ENCODE measurements around the gene ME3.

The ME3 gene

DNA sequence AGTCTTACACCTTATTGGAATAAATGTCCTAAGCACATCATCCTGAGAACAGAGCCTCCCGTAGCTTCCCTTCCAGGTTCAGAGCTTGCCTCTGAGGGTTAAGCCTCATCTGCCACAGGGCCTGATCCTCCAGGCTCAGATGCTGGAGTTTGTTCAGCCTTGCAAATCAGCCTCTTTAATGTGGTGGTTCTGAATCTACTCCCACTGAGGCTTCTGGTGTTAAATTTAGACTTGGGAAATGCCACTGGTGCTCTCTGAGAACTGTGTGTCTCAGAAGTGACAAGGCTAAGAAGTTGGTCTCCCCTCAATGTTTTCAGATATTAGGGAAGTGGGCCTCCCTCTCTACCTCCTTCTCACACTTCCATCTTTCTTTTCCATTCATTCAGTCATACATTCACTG, 229.0 kb downstream of the ME3 start:
- H3K4me1 ChIP-seq (ENCODE audit: low read length): no peaks in the 10 kb centered on the region
- no peaks in the 10 kb centered on the region for H3K27me3 ChIP-seq (replicated peaks; ENCODE audit: insufficient read depth, low read length)
- H3K9ac ChIP-seq (ENCODE audit: low read length): no peak overlapping the region
- no peak overlapping the region for H2AFZ ChIP-seq (ENCODE audit: low read length)
- H3K27ac ChIP-seq (ENCODE audit: low read length): no peak overlapping the region
- no peaks in the 10 kb centered on the region for H3F3A ChIP-seq (ENCODE audit: insufficient read depth, low read length)
- no peak overlapping the region for H3K4me3 ChIP-seq (ENCODE audit: low read length)
- DNase-seq: no peak
- no peaks in the 10 kb centered on the region for H3K9me2 ChIP-seq (replicated peaks; ENCODE audit: insufficient read depth, low read length)
- no peaks in the 10 kb centered on the region for H3K36me3 ChIP-seq (replicated peaks; ENCODE audit: insufficient read depth, low read length)
- no peaks in the 10 kb centered on the region for H4K20me1 ChIP-seq (ENCODE audit: insufficient read depth, low read length)
- no peaks in the 10 kb centered on the region for H3K79me2 ChIP-seq (ENCODE audit: low read length)
- H3K9me3 ChIP-seq (replicated peaks; ENCODE audit: insufficient read depth, low read length): no peaks in the 10 kb centered on the region
- H3K4me2 ChIP-seq (ENCODE audit: low read depth, low read length): no peak overlapping the region
- no peak for TF ChIP-seq EZH2 (optimal IDR thresholded peaks at IDR 0.05; ENCODE audit: low read depth, low read length)
- no peak for TF ChIP-seq CTCF (IDR thresholded peaks at IDR 0.05; ENCODE audit: low read length)
- TF ChIP-seq EZH2phosphoT487 (IDR thresholded peaks at IDR 0.05; ENCODE audit: low read length): no peak

- Histone ChIP-seq H3K27ac (ENCODE audit: low read length) (no peak overlapping the region), H3K9ac (ENCODE audit: low read length) (no peak overlapping the region), H4K20me1 (ENCODE audit: insufficient read depth, low read length) (no peaks in the 10 kb centered on the region), H2AFZ (ENCODE audit: low read length) (no peak overlapping the region), H3K9me2 (replicated peaks; ENCODE audit: insufficient read depth, low read length) (no peaks in the 10 kb centered on the region), H3K4me1 (ENCODE audit: low read length) (no peaks in the 10 kb centered on the region), H3K4me3 (ENCODE audit: low read length) (no peak overlapping the region), H3K79me2 (ENCODE audit: low read length) (no peaks in the 10 kb centered on the region), H3K36me3 (replicated peaks; ENCODE audit: insufficient read depth, low read length) (no peaks in the 10 kb centered on the region), H3K27me3 (replicated peaks; ENCODE audit: insufficient read depth, low read length) (no peaks in the 10 kb centered on the region), H3K9me3 (replicated peaks; ENCODE audit: insufficient read depth, low read length) (no peaks in the 10 kb centered on the region), H3F3A (ENCODE audit: insufficient read depth, low read length) (no peaks in the 10 kb centered on the region), H3K4me2 (ENCODE audit: low read depth, low read length) (no peak overlapping the region)
- no peak for DNase-seq
- TF ChIP-seq CTCF (IDR thresholded peaks at IDR 0.05; ENCODE audit: low read length): no peak
- no peak for TF ChIP-seq EZH2phosphoT487 (IDR thresholded peaks at IDR 0.05; ENCODE audit: low read length)
- no peak for TF ChIP-seq EZH2 (optimal IDR thresholded peaks at IDR 0.05; ENCODE audit: low read depth, low read length)
These were observed 229.6 kb downstream of the ME3 start for GRCh38 chr11:86442827-86443226.

- Histone ChIP-seq H3K79me2 (ENCODE audit: low read length) (no peaks in the 10 kb centered on the region), H3K4me3 (ENCODE audit: low read length) (no peak overlapping the region), H3K4me1 (ENCODE audit: low read length) (no peaks in the 10 kb centered on the region), H2AFZ (ENCODE audit: low read length) (no peak overlapping the region), H3K9me3 (replicated peaks; ENCODE audit: insufficient read depth, low read length) (no peaks in the 10 kb centered on the region), H3K9me2 (replicated peaks; ENCODE audit: insufficient read depth, low read length) (no peaks in the 10 kb centered on the region), H4K20me1 (ENCODE audit: insufficient read depth, low read length) (no peaks in the 10 kb centered on the region), H3K36me3 (replicated peaks; ENCODE audit: insufficient read depth, low read length) (no peaks in the 10 kb centered on the region), H3K27me3 (replicated peaks; ENCODE audit: insufficient read depth, low read length) (no peaks in the 10 kb centered on the region), H3K4me2 (ENCODE audit: low read depth, low read length) (no peak overlapping the region), H3K27ac (ENCODE audit: low read length) (no peak overlapping the region), H3K9ac (ENCODE audit: low read length) (no peak overlapping the region), H3F3A (ENCODE audit: insufficient read depth, low read length) (no peaks in the 10 kb centered on the region)
- DNase-seq: no peak
- TF ChIP-seq CTCF (IDR thresholded peaks at IDR 0.05; ENCODE audit: low read length) (no peak), EZH2 (optimal IDR thresholded peaks at IDR 0.05; ENCODE audit: low read depth, low read length) (no peak)
These were observed 230.0 kb downstream of the ME3 start for GRCh38 chr11:86442420-86442819.

Measured in MM.1S (cell line).